Astrocyte of the spinal cord (primary cell): ENCODE results near the gene SARDH.

Experiments used
- DNase-seq: peaks from one replicate; pipeline ENCODE4 v3.0.0; 2011; ENCODE audit warnings: low read depth, low spot score
- H3K4me3 ChIP-seq: 2 replicates; pipeline ENCODE4 v1.5.1; 2011; ENCODE audit warnings: low read depth, mild to moderate bottlenecking, low read length, moderate library complexity
- in situ Hi-C: cut with HindIII; loops from 2 replicates; pipeline ENCODE4 v1.10.0; 2017; ENCODE audit warnings: low sequenced_read_pairs
- TF ChIP-seq, protein P1 (sequence below): IDR thresholded peaks from 2 replicates; pipeline ENCODE4 v1.5.1; 2012; ENCODE audit warnings: low read depth, mild to moderate bottlenecking, low read length, inconsistent platforms

The SARDH gene

GRCh38 chr9:133684121-133684935 is 53.8 kb downstream of the SARDH start:
- no peak for DNase-seq
- in situ Hi-C loops = no loop called here
- no peak overlapping the region for H3K4me3 ChIP-seq
- TF ChIP-seq, protein P1, sequence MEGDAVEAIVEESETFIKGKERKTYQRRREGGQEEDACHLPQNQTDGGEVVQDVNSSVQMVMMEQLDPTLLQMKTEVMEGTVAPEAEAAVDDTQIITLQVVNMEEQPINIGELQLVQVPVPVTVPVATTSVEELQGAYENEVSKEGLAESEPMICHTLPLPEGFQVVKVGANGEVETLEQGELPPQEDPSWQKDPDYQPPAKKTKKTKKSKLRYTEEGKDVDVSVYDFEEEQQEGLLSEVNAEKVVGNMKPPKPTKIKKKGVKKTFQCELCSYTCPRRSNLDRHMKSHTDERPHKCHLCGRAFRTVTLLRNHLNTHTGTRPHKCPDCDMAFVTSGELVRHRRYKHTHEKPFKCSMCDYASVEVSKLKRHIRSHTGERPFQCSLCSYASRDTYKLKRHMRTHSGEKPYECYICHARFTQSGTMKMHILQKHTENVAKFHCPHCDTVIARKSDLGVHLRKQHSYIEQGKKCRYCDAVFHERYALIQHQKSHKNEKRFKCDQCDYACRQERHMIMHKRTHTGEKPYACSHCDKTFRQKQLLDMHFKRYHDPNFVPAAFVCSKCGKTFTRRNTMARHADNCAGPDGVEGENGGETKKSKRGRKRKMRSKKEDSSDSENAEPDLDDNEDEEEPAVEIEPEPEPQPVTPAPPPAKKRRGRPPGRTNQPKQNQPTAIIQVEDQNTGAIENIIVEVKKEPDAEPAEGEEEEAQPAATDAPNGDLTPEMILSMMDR = no peak

- in situ Hi-C loops = no loop called here
- no peak for DNase-seq
- H3K4me3 ChIP-seq = no peak overlapping the region
- TF ChIP-seq, protein P1 = no peak
These were observed 54.5 kb downstream of the SARDH start for GRCh38 chr9:133683586-133684120.

GRCh38 chr9:133682818-133683585 is 55.1 kb downstream of the SARDH start:
- no peak overlapping the region for H3K4me3 ChIP-seq
- DNase-seq = no peak
- TF ChIP-seq, protein P1 = no peak
- in situ Hi-C loops = no loop called here

GRCh38 chr9:133681658-133682306 is 56.4 kb downstream of the SARDH start:
- in situ Hi-C loops = no loop called here
- no peak for DNase-seq
- no peak overlapping the region for H3K4me3 ChIP-seq
- TF ChIP-seq, protein P1 = no peak

DNA sequence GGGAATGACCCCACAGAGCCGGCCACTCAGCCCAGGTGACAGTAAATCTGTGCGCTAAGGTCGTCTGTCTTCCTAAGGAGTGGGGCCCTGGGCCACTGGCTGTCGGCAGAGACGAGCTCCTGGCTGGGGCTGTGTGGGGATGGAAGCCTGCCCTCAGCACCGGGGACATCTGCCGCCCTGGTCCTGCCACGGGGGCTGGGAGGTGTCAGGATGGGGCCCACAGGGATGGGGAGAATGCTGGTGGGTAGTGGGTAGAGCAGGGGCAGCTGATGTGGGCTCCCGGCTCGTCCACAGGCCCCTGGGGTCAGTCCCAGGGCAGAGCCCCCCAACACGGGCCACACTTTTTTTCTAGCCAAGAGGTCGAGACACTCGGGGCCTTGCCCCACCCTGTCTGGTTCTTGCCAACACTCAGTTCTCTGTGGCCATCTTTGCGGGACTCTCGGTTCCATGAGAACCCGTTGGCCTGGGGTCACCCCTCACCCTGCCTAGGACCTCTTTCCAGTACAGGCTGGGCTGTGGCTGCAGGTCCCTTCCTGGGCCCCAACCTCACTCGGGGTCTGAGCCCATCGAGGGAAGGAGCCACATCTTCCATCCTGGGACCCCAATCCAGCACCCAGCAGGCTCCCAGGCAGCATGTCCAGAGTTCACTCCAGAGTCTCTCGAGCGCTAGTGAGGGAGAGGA is 57.0 kb downstream of the SARDH start:
- no peak overlapping the region for H3K4me3 ChIP-seq
- DNase-seq = no peak
- TF ChIP-seq, protein P1 = no peak
- in situ Hi-C loops = no loop called here
